K562 (cell line): ENCODE measurements around the gene PRSS56. TPM values are rescaled to one million over a fixed set of nuclear protein-coding genes. Genes with fewer than 3 reads are reported as not detected.

ENCODE experiments used
- ATAC-seq: fragments of 200-7000 bp; cut with Tn5 transposase; 3 replicates; pipeline ENCODE4 v1.9.1; 2020; ENCODE audit warnings: moderate library complexity
- BruUV-seq: library from RNA; stranded (reverse); fragments of 400-500 nt; replicated peaks from 2 replicates; lab custom pipeline; 2021; lab: Mats Ljungman, UMichigan
- CTCF ChIA-PET: fragments of 300-600 bp; formaldehyde crosslinking; extraction: SDS; loops from one replicate; lab custom pipeline; 2021; ENCODE audit warnings: low intra/inter-chr PET ratio; lab: Yijun Ruan, JAX
- POLR2A ChIA-PET: fragments of 300-600, 350-650 bp; sonication (Branson Sonifier 250); formaldehyde crosslinking; extraction: SDS; loops from one replicate; lab custom pipeline; 2021; ENCODE audit warnings: antibody characterized with exemption, inconsistent platforms; lab: Yijun Ruan, JAX
- DNase-seq, 4 experiments: peaks; one replicate each; pipeline versions ENCODE4 v3.0.0 to v3.0.0-alpha.2; 2011 to 2018; ENCODE audit warnings: low spot score in 3 of 4, mixed read lengths in 3 of 4; ENCODE audit errors: extremely low read depth in 1 of 4
- FAIRE-seq: peaks from 2 replicates; lab custom pipeline; 2011; peaks lifted over from hg19 to GRCh38; lab: Jason Lieb, UNC
- H2AFZ ChIP-seq: 2 replicates; pipeline ENCODE4 v1.6.0; 2011; ENCODE audit warnings: low read depth, low read length, control low read depth, inconsistent platforms
- H3K27ac ChIP-seq: fragments of 200-600 bp; 3 replicates; pipeline ENCODE4 v1.8.0; 2011; ENCODE audit warnings: low read depth, mild to moderate bottlenecking, control low read depth, inconsistent platforms, low read length, moderate library complexity, mixed read lengths; ENCODE audit errors: extremely low read depth
- H3K27me3 ChIP-seq, 2 experiments: fragments of 300-600 bp in 1 of 2; 2 replicates in 1 of 2; 3 replicates in 1 of 2; pipeline versions ENCODE4 v1.6.0 to v1.8.0; 2011; ENCODE audit warnings: inconsistent platforms in 2 of 2, low read length in 2 of 2, mild to moderate bottlenecking in 1 of 2, mixed read lengths in 1 of 2, moderate library complexity in 1 of 2; ENCODE audit not compliant: control insufficient read depth in 2 of 2, insufficient read depth in 2 of 2
- H3K36me3 ChIP-seq: fragments of 300-600 bp; 3 replicates; pipeline ENCODE4 v1.8.0; 2011; ENCODE audit warnings: mild to moderate bottlenecking, low read length, inconsistent platforms; ENCODE audit not compliant: control insufficient read depth, insufficient read depth
- H3K4me1 ChIP-seq, 2 experiments: fragments of 200-600 bp in 1 of 2; replicated peaks in 1 of 2; 2 replicates in 1 of 2; 3 replicates in 1 of 2; pipeline versions ENCODE4 v1.5.1 to v1.8.0; 2011; ENCODE audit warnings: inconsistent platforms in 2 of 2, low read length in 2 of 2, mild to moderate bottlenecking in 1 of 2, mixed read lengths in 1 of 2, moderate library complexity in 1 of 2; ENCODE audit not compliant: control insufficient read depth in 2 of 2, insufficient read depth in 2 of 2
- H3K4me2 ChIP-seq: 2 replicates; pipeline ENCODE4 v1.6.1; 2011; ENCODE audit warnings: low read length, control low read depth, inconsistent platforms, mixed read lengths; ENCODE audit not compliant: insufficient read depth
- H3K4me3 ChIP-seq: fragments of 200-600 bp; sonication (generic), shearing (Covaris generic); 2 replicates; pipeline ENCODE4 v1.5.1; 2016; ENCODE audit warnings: control low read depth, inconsistent platforms
- H3K79me2 ChIP-seq: fragments of 200-600 bp; 3 replicates; pipeline ENCODE4 v1.8.0; 2011; ENCODE audit warnings: low read length, inconsistent platforms; ENCODE audit not compliant: control insufficient read depth, insufficient read depth
- H3K9ac ChIP-seq, 2 experiments: 2 replicates each; pipeline versions ENCODE4 v1.6.0 to v1.6.1; 2011; ENCODE audit warnings: low read depth in 2 of 2, low read length in 2 of 2, control low read depth in 1 of 2, inconsistent platforms in 1 of 2, mild to moderate bottlenecking in 1 of 2, mixed read lengths in 1 of 2; ENCODE audit not compliant: insufficient read depth in 1 of 2
- H3K9me1 ChIP-seq: one replicate; pipeline ENCODE4 v1.6.0; 2011; ENCODE audit warnings: inconsistent platforms, mild to moderate bottlenecking, low read length, moderate library complexity; ENCODE audit not compliant: control insufficient read depth, insufficient read depth
- H3K9me3 ChIP-seq: replicated peaks from 2 replicates; pipeline ENCODE4 v1.5.1; 2011; ENCODE audit warnings: low read depth, low read length, inconsistent platforms; ENCODE audit not compliant: control insufficient read depth, insufficient read depth
- H4K20me1 ChIP-seq: replicated peaks from 2 replicates; pipeline ENCODE4 v1.6.1; 2011; ENCODE audit warnings: low read length, inconsistent platforms, mixed read lengths; ENCODE audit not compliant: control insufficient read depth, insufficient read depth
- MECOM ChIP-seq: fragments of 250-450 bp; sonication (Bioruptor Pico); IDR thresholded peaks from 2 replicates; pipeline ENCODE4 v1.8.0; 2022; ENCODE audit warnings: inconsistent platforms
- TSHZ1 ChIP-seq: fragments of 250-450 bp; sonication (Bioruptor Pico); IDR thresholded peaks from 2 replicates; pipeline ENCODE4 v1.4.0; 2020; ENCODE audit warnings: mild to moderate bottlenecking, moderate library complexity
- WGBS: fragments of 100-300 bp; shearing (Covaris generic); methylation state at CpG from one replicate; pipeline ENCODE4 v1.1.6; 2016; ENCODE audit warnings: low coverage, mixed read lengths; ENCODE audit not compliant: insufficient coverage; ENCODE audit errors: missing lambda C conversion rate; 5-methylcytosine and 5-hydroxymethylcytosine counted together
- in situ Hi-C: fragments of 300-500 bp; cut with MboI; formaldehyde crosslinking; loops from 4 replicates; pipeline ENCODE4 v1.15.0; 2018; ENCODE audit warnings: inconsistent platforms, mixed read lengths
- intact Hi-C: fragments of 100-400 bp; cut with micrococcal nuclease; formaldehyde crosslinking; loops from 2 replicates; pipeline ENCODE4 v1.14.2; 2022
- polyA plus RNA-seq, 8 experiments: library from polyadenylated mRNA; depleted of rRNA in 4 of 8; stranded (reverse) in 5 of 8; unstranded in 3 of 8; fragments of >200 nt; fragmentation: Nextera tagmentation in 2 of 8; fragmentation: Illumina TruSeq in 1 of 8; extraction: Ambion mirVana in 2 of 8; extraction: Trizol in 1 of 8; gene quantifications; 2 replicates each; pipeline versions ENCODE4 v1.2.1 to v1.2.3, GENCODE V29; 2011 to 2014; ENCODE audit warnings: inconsistent platforms in 1 of 8, missing spikeins in 1 of 8
- total RNA-seq, 7 experiments: library from RNA; depleted of rRNA in 6 of 7; stranded (reverse); fragments of >200 nt in 6 of 7; fragmentation: Illumina TruSeq in 2 of 7; extraction: Trizol in 2 of 7; gene quantifications; 2 replicates each; pipeline versions ENCODE4 v1.2.1 to v1.2.3, GENCODE V29; 2011 to 2021; ENCODE audit warnings: low replicate concordance in 1 of 7
- TF ChIP-seq, protein P1 (sequence below): fragments of 450-650 bp; IDR thresholded peaks from 2 replicates; pipeline ENCODE4 v1.7.1; 2018; ENCODE audit warnings: mild to moderate bottlenecking, low read depth; ENCODE audit not compliant: partially characterized antibody
- TF ChIP-seq, protein P2 (sequence below): fragments of 250-450 bp; sonication (Bioruptor Pico); IDR thresholded peaks from 2 replicates; pipeline ENCODE4 v1.8.0; 2022; ENCODE audit warnings: inconsistent platforms

Gene PRSS56
- total and polyA plus RNA-seq, 9 of the 15 experiments (the other 6 are each of a cell fraction or from before 2014, with no cell fraction given), result not detected

DNA sequence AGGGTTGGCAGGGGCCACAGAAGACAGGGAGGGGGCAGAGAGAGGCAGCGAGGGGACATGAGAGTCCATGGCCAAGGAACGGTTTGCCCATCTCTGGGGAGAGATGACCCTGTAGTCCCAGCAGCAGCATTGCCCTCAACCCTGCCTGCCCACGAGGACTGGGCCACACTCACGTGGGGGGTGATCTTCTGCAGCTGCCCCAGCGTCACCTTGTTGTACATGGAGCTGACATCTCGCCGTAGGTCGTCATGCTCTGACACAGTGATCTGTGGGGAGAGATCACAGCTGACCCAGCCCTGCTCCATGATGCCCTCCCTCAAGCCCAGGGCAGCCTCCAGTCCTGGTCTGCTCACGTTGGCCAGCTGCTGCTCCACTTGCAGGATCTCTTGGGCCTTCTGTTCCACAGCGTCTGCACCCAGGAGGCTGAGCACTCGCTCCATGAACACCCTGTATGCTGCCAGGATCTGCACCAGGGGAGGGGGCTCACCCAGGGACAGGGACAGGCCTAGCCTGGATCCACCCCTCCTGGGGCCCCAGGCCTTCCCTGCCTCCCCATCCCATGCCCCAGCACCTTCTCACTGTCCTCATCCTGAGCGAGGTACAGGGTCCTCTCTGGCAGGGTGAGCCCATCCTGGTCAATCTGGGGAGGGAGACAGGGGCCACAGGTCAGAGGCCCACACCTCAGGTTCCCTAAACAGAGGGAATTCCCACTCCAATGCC is 35.4 kb upstream of the PRSS56 start:
- POLR2A ChIA-PET, result no interaction called here

More for the DNA sequence above, 35.4 kb upstream of the PRSS56 start:
- WGBS, result 3% methylated on average over 5 of the region's 12 CpGs
- no peaks in the 10 kb centered on the region for H3K9me1 ChIP-seq
- H4K20me1 ChIP-seq, result no peaks in the 10 kb centered on the region
- no peaks in the 10 kb centered on the region for H3K79me2 ChIP-seq
- H3K27ac ChIP-seq, result no peak overlapping the region
- no peak overlapping the region for H3K9ac ChIP-seq
- no peak for ATAC-seq
- no peak overlapping the region for H3K4me2 ChIP-seq
- CTCF ChIA-PET, result no interaction called here
- no peaks in the 10 kb centered on the region for H3K9me3 ChIP-seq
- FAIRE-seq, result no peak
- H3K4me1 ChIP-seq, result peaks cover 0 to 3% of the 10 kb centered on the region in 2 experiments; a peak in 1 of 5 replicates
- peaks cover 0 to 14% of the 10 kb centered on the region in 2 experiments; a peak in 3 of 5 replicates for H3K27me3 ChIP-seq
- intact Hi-C loops, result no loop called here
- TF ChIP-seq TSHZ1 (CRISPR knock-in tag) (no peak), MECOM (CRISPR knock-in tag) (no peak)
- TF ChIP-seq, protein P1, sequence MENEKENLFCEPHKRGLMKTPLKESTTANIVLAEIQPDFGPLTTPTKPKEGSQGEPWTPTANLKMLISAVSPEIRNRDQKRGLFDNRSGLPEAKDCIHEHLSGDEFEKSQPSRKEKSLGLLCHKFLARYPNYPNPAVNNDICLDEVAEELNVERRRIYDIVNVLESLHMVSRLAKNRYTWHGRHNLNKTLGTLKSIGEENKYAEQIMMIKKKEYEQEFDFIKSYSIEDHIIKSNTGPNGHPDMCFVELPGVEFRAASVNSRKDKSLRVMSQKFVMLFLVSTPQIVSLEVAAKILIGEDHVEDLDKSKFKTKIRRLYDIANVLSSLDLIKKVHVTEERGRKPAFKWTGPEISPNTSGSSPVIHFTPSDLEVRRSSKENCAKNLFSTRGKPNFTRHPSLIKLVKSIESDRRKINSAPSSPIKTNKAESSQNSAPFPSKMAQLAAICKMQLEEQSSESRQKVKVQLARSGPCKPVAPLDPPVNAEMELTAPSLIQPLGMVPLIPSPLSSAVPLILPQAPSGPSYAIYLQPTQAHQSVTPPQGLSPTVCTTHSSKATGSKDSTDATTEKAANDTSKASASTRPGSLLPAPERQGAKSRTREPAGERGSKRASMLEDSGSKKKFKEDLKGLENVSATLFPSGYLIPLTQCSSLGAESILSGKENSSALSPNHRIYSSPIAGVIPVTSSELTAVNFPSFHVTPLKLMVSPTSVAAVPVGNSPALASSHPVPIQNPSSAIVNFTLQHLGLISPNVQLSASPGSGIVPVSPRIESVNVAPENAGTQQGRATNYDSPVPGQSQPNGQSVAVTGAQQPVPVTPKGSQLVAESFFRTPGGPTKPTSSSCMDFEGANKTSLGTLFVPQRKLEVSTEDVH, result no peak
- TF ChIP-seq, protein P2, sequence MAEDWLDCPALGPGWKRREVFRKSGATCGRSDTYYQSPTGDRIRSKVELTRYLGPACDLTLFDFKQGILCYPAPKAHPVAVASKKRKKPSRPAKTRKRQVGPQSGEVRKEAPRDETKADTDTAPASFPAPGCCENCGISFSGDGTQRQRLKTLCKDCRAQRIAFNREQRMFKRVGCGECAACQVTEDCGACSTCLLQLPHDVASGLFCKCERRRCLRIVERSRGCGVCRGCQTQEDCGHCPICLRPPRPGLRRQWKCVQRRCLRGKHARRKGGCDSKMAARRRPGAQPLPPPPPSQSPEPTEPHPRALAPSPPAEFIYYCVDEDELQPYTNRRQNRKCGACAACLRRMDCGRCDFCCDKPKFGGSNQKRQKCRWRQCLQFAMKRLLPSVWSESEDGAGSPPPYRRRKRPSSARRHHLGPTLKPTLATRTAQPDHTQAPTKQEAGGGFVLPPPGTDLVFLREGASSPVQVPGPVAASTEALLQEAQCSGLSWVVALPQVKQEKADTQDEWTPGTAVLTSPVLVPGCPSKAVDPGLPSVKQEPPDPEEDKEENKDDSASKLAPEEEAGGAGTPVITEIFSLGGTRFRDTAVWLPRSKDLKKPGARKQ (CRISPR knock-in tag), result no peak
- no peak overlapping the region for H3K4me3 ChIP-seq
- BruUV-seq, result no TSS peak
- in situ Hi-C loops, result no loop called here
- no peak for DNase-seq
- no peak overlapping the region for H2AFZ ChIP-seq
- H3K36me3 ChIP-seq, result no peaks in the 10 kb centered on the region
